SK-N-SH (cell line): Measurements from ENCODE around the gene PTPN12. TPM values are rescaled to one million over a fixed set of nuclear protein-coding genes. Genes with fewer than 3 reads are reported as not detected.

Experiments
- CTCF ChIA-PET: fragments of 300-600, 350-600 bp; formaldehyde crosslinking; extraction: SDS; loops from one replicate; lab custom pipeline; 2021; lab: Yijun Ruan, JAX
- POLR2A ChIA-PET: fragments of 350-600 bp; sonication (Branson Sonifier 250); formaldehyde crosslinking; extraction: SDS; loops from one replicate; lab custom pipeline; 2020; ENCODE audit warnings: antibody characterized with exemption, inconsistent platforms; lab: Yijun Ruan, JAX
- DNase-seq: peaks from one replicate; pipeline ENCODE4 v3.0.0; 2012
- H2AFZ ChIP-seq: fragments of 200-600 bp; sonication (generic); 2 replicates; pipeline ENCODE4 v1.8.1; 2016; ENCODE audit warnings: antibody characterized with exemption, mild to moderate bottlenecking, low read depth
- H3F3A ChIP-seq: fragments of 200-600 bp; sonication (generic); replicated peaks from 2 replicates; pipeline ENCODE3; 2016; ENCODE audit warnings: antibody characterized with exemption, mild to moderate bottlenecking; ENCODE audit not compliant: insufficient read depth
- H3K27ac ChIP-seq, 2 experiments: fragments of 200-500 bp in 1 of 2; fragments of 200-600 bp in 1 of 2; sonication (Bioruptor generic) in 1 of 2; sonication (generic), shearing (Covaris generic) in 1 of 2; 2 replicates each; pipeline versions ENCODE4 v1.5.1 to v1.6.1; 2014 to 2016; ENCODE audit warnings: low read depth in 2 of 2, inconsistent platforms in 1 of 2, low read length in 1 of 2, mild to moderate bottlenecking in 1 of 2, mixed read lengths in 1 of 2
- H3K27me3 ChIP-seq: fragments of 200-600 bp; sonication (generic), shearing (Covaris generic); 2 replicates; pipeline ENCODE4 v1.6.1; 2016; ENCODE audit warnings: mixed run types; ENCODE audit not compliant: insufficient read depth
- H3K36me3 ChIP-seq, 2 experiments: fragments of 200-500 bp in 1 of 2; fragments of 200-600 bp in 1 of 2; sonication (Bioruptor generic) in 1 of 2; sonication (generic) in 1 of 2; replicated peaks in 1 of 2; 2 replicates each; pipeline versions ENCODE3 to v1.5.1; 2014 to 2016; ENCODE audit warnings: low read length in 1 of 2, mild to moderate bottlenecking in 1 of 2; ENCODE audit not compliant: insufficient read depth in 2 of 2, control insufficient read depth in 1 of 2
- H3K4me1 ChIP-seq, 2 experiments: fragments of 200-500 bp in 1 of 2; fragments of 200-600 bp in 1 of 2; sonication (Bioruptor generic) in 1 of 2; sonication (generic), shearing (Covaris generic) in 1 of 2; 2 replicates each; pipeline versions ENCODE4 v1.5.1 to v1.6.1; 2014 to 2016; ENCODE audit warnings: low read depth in 1 of 2, low read length in 1 of 2, mixed run types in 1 of 2; ENCODE audit not compliant: insufficient read depth in 2 of 2, control insufficient read depth in 1 of 2
- H3K4me2 ChIP-seq: fragments of 200-600 bp; sonication (generic), shearing (Covaris generic); 2 replicates; pipeline ENCODE4 v1.6.1; 2017; ENCODE audit warnings: mixed run types
- H3K4me3 ChIP-seq, 2 experiments: fragments of 200-500 bp in 1 of 2; fragments of 200-600 bp in 1 of 2; sonication (Bioruptor generic) in 1 of 2; sonication (generic), shearing (Covaris generic) in 1 of 2; 2 replicates each; pipeline versions ENCODE4 v1.5.1 to v1.8.1; 2014 to 2016; ENCODE audit warnings: low read depth in 2 of 2, inconsistent platforms in 1 of 2, low read length in 1 of 2, mild to moderate bottlenecking in 1 of 2, mixed read lengths in 1 of 2, moderate library complexity in 1 of 2
- H3K79me2 ChIP-seq: fragments of 200-600 bp; sonication (generic); 2 replicates; pipeline ENCODE4 v1.8.1; 2017; ENCODE audit warnings: mild to moderate bottlenecking; ENCODE audit not compliant: insufficient read depth
- H3K9ac ChIP-seq: fragments of 200-600 bp; sonication (generic); 2 replicates; pipeline ENCODE4 v1.6.1; 2017; ENCODE audit warnings: mixed run types
- H3K9me2 ChIP-seq: fragments of 200-600 bp; sonication (generic); 2 replicates; pipeline ENCODE4 v1.6.1; 2017; ENCODE audit warnings: mixed run types
- H3K9me3 ChIP-seq: fragments of 200-600 bp; sonication (generic); 2 replicates; pipeline ENCODE4 v1.6.1; 2017; ENCODE audit warnings: mixed run types, mild to moderate bottlenecking, moderate library complexity
- H4K20me1 ChIP-seq: fragments of 200-600 bp; sonication (generic); 2 replicates; pipeline ENCODE4 v1.6.1; 2017; ENCODE audit warnings: mild to moderate bottlenecking, mixed run types; ENCODE audit not compliant: insufficient read depth
- ELF1 ChIP-seq: IDR thresholded peaks from 2 replicates; pipeline ENCODE4 v1.4.0; 2012
- EZH2phosphoT487 ChIP-seq: fragments of 200-600 bp; sonication (generic); IDR thresholded peaks from 2 replicates; pipeline ENCODE4 v1.6.1; 2017; ENCODE audit warnings: low read depth, mixed run types, mild to moderate bottlenecking, antibody characterized with exemption, moderate library complexity, borderline replicate concordance
- FOXJ3 ChIP-seq: sonication (generic); formaldehyde crosslinking; IDR thresholded peaks from 2 replicates; pipeline ENCODE4 v1.5.1; 2020; ENCODE audit warnings: mild to moderate bottlenecking, missing genetic modification reagents
- GATA2 ChIP-seq: sonication (generic); formaldehyde crosslinking; IDR thresholded peaks from 2 replicates; pipeline ENCODE4 v1.5.0; 2020; ENCODE audit warnings: mild to moderate bottlenecking, missing genetic modification reagents
- IRF3 ChIP-seq: fragments of 150-350 bp; IDR thresholded peaks from 2 replicates; pipeline ENCODE4 v1.6.1; 2016; ENCODE audit warnings: mild to moderate bottlenecking, low read depth, low read length
- MXI1 ChIP-seq: IDR thresholded peaks from 2 replicates; pipeline ENCODE4 v1.6.1; 2012; ENCODE audit warnings: mild to moderate bottlenecking, low read depth, low read length, improper control_type of control experiment
- NFIC ChIP-seq: IDR thresholded peaks from 2 replicates; pipeline ENCODE4 v1.4.0; 2012; ENCODE audit warnings: borderline replicate concordance
- POLR2AphosphoS5 ChIP-seq: IDR thresholded peaks from 2 replicates; pipeline ENCODE4 v1.6.1; 2012; ENCODE audit warnings: low read depth, low read length
- RAD21 ChIP-seq: IDR thresholded peaks from 2 replicates; pipeline ENCODE4 v1.6.1; 2012; ENCODE audit warnings: mild to moderate bottlenecking, low read length
- RCOR1 ChIP-seq: fragments of 150-350 bp; IDR thresholded peaks from 2 replicates; pipeline ENCODE4 v1.6.1; 2017; ENCODE audit warnings: antibody characterized with exemption, low read length
- RFX5 ChIP-seq: IDR thresholded peaks from 2 replicates; pipeline ENCODE4 v1.6.1; 2012; ENCODE audit warnings: mild to moderate bottlenecking, improper control_type of control experiment, low read length
- SIN3A ChIP-seq: IDR thresholded peaks from 2 replicates; pipeline ENCODE4 v1.6.1; 2012; ENCODE audit warnings: low read depth, mild to moderate bottlenecking, low read length, moderate library complexity, borderline replicate concordance
- TEAD4 ChIP-seq: IDR thresholded peaks from 2 replicates; pipeline ENCODE4 v1.4.0; 2012; ENCODE audit warnings: mild to moderate bottlenecking, borderline replicate concordance; ENCODE audit not compliant: insufficient read depth
- WGBS: methylation state at CpG from one replicate; pipeline ENCODE4 v1.1.6; 2017; ENCODE audit warnings: low lambda C conversion rate; 5-methylcytosine and 5-hydroxymethylcytosine counted together
- polyA plus RNA-seq, 3 experiments: library from polyadenylated mRNA; depleted of rRNA; stranded (reverse); fragments of >200 nt; gene quantifications; 2 replicates each; pipeline ENCODE4 v1.2.3, GENCODE V29; 2012
- TF ChIP-seq, protein P1 (sequence below): IDR thresholded peaks from 2 replicates; pipeline ENCODE4 v1.4.0; 2012; ENCODE audit warnings: low read depth, borderline replicate concordance

Gene PTPN12
- polyA plus RNA-seq, 1 of the 3 experiments (the other 2 are of a cell fraction): 23.3 TPM

- no peaks in the 10 kb centered on the region for H3K9me3 ChIP-seq
- H3K27me3 ChIP-seq: no peaks in the 10 kb centered on the region
- H2AFZ ChIP-seq: no peak overlapping the region
- POLR2A ChIA-PET: no interaction called here
- H3K36me3 ChIP-seq: peaks cover 3 to 56% of the 10 kb centered on the region in 2 experiments
- CTCF ChIA-PET: interaction anchor here (0.6 to 15.2 kb wide), 9 partner anchors 20 to 309 kb away, joined by 3 to 392 read pairs (median 4); partner anchors contain the start of genes PHTF2 and TMEM60
- no peak overlapping the region for H3K4me3 ChIP-seq
- H4K20me1 ChIP-seq: no peaks in the 10 kb centered on the region
- H3K9me2 ChIP-seq: no peaks in the 10 kb centered on the region
- H3K27ac ChIP-seq: no peak overlapping the region
- no peak overlapping the region for H3K4me2 ChIP-seq
- peaks cover 3% of the 10 kb centered on the region; the same call in 1 of the 2 replicates for H3K79me2 ChIP-seq
- DNase-seq: no peak
- H3F3A ChIP-seq: peaks cover 24% of the 10 kb centered on the region
- no peaks in the 10 kb centered on the region for H3K4me1 ChIP-seq
- H3K9ac ChIP-seq: no peak overlapping the region
- TF ChIP-seq MXI1: no peak
- TF ChIP-seq FOXJ3 (CRISPR knock-in tag): no peak
- no peak for TF ChIP-seq GATA2 (CRISPR knock-in tag)
- TF ChIP-seq TEAD4: no peak
- no peak for TF ChIP-seq POLR2AphosphoS5
- TF ChIP-seq RFX5: no peak
- TF ChIP-seq RAD21: no peak
- TF ChIP-seq SIN3A: no peak
- no peak for TF ChIP-seq NFIC
- no peak for TF ChIP-seq ELF1
- TF ChIP-seq RCOR1: no peak
- TF ChIP-seq EZH2phosphoT487: no peak
- TF ChIP-seq, protein P1, sequence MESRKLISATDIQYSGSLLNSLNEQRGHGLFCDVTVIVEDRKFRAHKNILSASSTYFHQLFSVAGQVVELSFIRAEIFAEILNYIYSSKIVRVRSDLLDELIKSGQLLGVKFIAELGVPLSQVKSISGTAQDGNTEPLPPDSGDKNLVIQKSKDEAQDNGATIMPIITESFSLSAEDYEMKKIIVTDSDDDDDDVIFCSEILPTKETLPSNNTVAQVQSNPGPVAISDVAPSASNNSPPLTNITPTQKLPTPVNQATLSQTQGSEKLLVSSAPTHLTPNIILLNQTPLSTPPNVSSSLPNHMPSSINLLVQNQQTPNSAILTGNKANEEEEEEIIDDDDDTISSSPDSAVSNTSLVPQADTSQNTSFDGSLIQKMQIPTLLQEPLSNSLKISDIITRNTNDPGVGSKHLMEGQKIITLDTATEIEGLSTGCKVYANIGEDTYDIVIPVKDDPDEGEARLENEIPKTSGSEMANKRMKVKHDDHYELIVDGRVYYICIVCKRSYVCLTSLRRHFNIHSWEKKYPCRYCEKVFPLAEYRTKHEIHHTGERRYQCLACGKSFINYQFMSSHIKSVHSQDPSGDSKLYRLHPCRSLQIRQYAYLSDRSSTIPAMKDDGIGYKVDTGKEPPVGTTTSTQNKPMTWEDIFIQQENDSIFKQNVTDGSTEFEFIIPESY: no peak
- TF ChIP-seq IRF3: no peak
- WGBS: 94% methylated on average over 9 of the region's 9 CpGs
Observed at GRCh38 chr7:77655836-77656455, 118.9 kb downstream of the PTPN12 start.
